ENCODE data around the gene MAPK6. TPM values are rescaled to one million over a fixed set of nuclear protein-coding genes. Genes with fewer than 3 reads are reported as not detected.
"Not testable (repeated sequence)": the region's sequence is repeated elsewhere in the genome, so short reads cannot be mapped to it uniquely, and the experiment has no call there.

Gene MAPK6
- polyA plus RNA-seq, 1 experiment: 74.3 TPM

DNA sequence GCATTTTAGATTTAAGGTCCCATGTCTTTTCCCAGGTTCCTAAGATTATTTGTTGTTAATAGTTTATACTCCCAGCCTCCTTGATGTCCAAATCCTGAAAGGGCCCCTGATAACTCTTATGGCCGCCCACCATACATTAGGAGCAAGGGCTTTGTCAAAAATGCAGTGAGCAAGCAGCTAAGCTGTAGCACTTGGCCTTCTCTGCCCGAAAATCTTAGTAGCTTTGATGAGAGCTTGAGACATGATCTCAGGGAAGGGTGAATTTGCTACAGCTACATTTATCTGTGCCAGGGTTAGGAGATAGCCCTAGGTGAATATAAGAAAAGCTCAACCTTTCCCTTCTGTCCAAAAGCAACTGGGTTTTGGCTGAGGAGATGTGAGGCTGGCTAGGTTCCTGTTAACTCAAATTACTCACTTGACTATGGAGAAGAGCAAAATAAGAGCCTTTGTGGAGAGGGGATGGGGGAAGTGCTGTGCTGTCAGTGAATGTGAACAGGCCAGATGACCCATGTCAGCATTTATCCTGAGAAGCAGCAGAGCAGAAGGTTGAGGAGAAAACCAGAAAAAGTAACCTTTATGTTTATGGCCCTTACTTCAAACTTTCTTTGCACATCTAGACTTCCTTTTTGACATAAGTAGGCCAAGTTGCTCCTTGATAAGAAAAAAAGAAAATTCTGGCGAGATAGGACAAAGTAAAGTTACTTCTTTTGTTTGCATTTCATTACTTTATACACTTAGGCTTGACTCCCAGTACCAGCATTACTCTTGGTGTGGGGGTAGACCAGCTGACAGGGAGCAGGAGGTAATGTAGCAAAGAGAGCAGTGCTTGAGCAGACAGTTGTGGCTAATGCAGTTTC is 21.1 kb downstream of the MAPK6 start:
- DNase-seq (ENCODE audit: low read depth, low spot score): no peak
- TF ChIP-seq, protein P1, sequence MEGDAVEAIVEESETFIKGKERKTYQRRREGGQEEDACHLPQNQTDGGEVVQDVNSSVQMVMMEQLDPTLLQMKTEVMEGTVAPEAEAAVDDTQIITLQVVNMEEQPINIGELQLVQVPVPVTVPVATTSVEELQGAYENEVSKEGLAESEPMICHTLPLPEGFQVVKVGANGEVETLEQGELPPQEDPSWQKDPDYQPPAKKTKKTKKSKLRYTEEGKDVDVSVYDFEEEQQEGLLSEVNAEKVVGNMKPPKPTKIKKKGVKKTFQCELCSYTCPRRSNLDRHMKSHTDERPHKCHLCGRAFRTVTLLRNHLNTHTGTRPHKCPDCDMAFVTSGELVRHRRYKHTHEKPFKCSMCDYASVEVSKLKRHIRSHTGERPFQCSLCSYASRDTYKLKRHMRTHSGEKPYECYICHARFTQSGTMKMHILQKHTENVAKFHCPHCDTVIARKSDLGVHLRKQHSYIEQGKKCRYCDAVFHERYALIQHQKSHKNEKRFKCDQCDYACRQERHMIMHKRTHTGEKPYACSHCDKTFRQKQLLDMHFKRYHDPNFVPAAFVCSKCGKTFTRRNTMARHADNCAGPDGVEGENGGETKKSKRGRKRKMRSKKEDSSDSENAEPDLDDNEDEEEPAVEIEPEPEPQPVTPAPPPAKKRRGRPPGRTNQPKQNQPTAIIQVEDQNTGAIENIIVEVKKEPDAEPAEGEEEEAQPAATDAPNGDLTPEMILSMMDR (IDR thresholded peaks at IDR 0.05; ENCODE audit: low read depth, low read length): no peak
- CTCF ChIA-PET: interaction anchor here (1.1 to 3.0 kb wide), 2 partner anchors 11 to 39 kb away, joined by 5 to 7 read pairs; no protein-coding TSS in a partner anchor
- H3K27me3 ChIP-seq (ENCODE audit: control insufficient read depth, insufficient read depth, low read length): no peaks in the 10 kb centered on the region
- no peak overlapping the region for H3K4me3 ChIP-seq (ENCODE audit: low read depth, low read length)
- POLR2A ChIA-PET: no interaction called here
- peak overlapping the region; percentile 25 for H3K27ac ChIP-seq (ENCODE audit: low read depth, low read length)
- no peaks in the 10 kb centered on the region for H3K9me3 ChIP-seq (ENCODE audit: control insufficient read depth, insufficient read depth, low read length)

DNA sequence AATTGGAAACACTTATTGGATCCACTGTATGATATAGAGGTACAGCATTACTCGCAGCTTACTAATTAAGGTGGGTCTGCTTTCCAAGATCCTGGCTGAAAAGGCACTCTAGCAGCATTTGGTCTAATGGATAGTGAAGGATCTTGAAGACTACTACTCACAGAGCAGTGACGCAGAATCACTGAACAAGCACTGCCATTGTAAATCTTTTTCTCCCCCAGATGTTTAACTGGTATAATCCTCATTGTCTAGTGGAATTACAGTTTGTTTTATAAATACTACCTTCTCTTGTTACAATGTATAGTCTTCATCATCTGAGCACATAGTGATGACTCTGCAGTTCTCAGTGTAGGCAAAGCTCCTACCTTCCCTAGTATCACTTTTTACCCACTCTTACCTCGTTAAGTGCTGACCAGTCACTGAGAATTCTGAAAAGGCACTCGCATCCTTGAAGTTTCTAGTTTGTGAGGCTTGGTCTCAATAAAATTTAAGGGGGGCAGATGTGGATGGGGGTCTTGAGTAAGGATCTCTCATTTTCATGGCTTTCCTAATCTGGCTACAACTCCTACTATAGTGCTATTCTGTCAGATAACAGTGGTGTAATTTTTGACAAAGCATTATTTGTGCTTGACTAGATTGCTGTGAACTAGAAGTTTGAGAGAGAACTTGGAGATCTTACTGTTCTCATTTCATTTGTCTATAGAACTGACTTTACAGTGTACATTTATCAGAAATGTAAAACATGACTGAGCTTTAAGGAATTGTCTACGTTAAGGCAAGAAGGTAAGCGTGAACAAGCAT is 23.2 kb downstream of the MAPK6 start:
- Histone ChIP-seq H3K4me3 (ENCODE audit: low read depth, low read length) (no peak overlapping the region), H3K27me3 (ENCODE audit: control insufficient read depth, insufficient read depth, low read length) (no peaks in the 10 kb centered on the region), H3K9me3 (ENCODE audit: control insufficient read depth, insufficient read depth, low read length) (no peaks in the 10 kb centered on the region), H3K27ac (ENCODE audit: low read depth, low read length) (no peak overlapping the region)
- TF ChIP-seq, protein P1 (IDR thresholded peaks at IDR 0.05; ENCODE audit: low read depth, low read length): no peak
- CTCF ChIA-PET: interaction anchor here (0.7 to 3.0 kb wide), 2 partner anchors 35 to 36 kb away, joined by 6 to 7 read pairs; no protein-coding TSS in a partner anchor
- POLR2A ChIA-PET: no interaction called here
- no peak for DNase-seq (ENCODE audit: low read depth, low spot score)

- H3K27ac ChIP-seq (ENCODE audit: low read depth, low read length); H3K9me3 ChIP-seq (ENCODE audit: control insufficient read depth, insufficient read depth, low read length); POLR2A ChIA-PET; H3K27me3 ChIP-seq (ENCODE audit: control insufficient read depth, insufficient read depth, low read length); CTCF ChIA-PET; H3K4me3 ChIP-seq (ENCODE audit: low read depth, low read length); DNase-seq (ENCODE audit: low read depth, low spot score): not testable (repeated sequence)
Observed at GRCh38 chr15:52045795-52046298, 26.8 kb downstream of the MAPK6 start.

DNA sequence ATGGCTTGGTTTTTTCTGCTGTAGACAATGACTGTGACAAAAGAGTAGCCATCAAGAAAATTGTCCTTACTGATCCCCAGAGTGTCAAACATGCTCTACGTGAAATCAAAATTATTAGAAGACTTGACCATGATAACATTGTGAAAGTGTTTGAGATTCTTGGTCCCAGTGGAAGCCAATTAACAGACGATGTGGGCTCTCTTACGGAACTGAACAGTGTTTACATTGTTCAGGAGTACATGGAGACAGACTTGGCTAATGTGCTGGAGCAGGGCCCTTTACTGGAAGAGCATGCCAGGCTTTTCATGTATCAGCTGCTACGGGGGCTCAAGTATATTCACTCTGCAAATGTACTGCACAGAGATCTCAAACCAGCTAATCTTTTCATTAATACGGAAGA is 27.5 kb downstream of the MAPK6 start:
- CTCF ChIA-PET: not testable (repeated sequence)

DNA sequence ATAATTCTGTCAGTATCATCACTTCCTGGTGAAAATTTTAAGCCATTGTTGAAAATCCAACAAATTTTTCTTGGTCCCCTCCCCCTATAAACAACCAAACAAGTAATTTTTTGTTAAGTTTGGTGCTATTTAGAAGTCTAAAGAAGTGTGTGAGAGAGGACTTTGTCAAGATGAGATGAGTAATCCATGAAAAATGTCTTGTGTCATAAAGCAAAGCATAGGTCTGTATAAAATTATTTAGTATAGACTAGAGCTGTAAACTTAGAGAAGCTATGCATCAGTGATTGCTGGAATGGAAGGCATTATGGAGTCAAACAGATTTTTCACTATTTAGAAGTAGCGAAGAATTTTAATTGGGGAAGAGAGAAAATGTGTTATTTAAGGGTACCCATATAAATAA is 31.4 kb downstream of the MAPK6 start:
- H3K4me3 ChIP-seq (ENCODE audit: low read depth, low read length): no peak overlapping the region
- H3K9me3 ChIP-seq (ENCODE audit: control insufficient read depth, insufficient read depth, low read length): no peaks in the 10 kb centered on the region
- no peak overlapping the region for H3K27ac ChIP-seq (ENCODE audit: low read depth, low read length)
- no peaks in the 10 kb centered on the region for H3K27me3 ChIP-seq (ENCODE audit: control insufficient read depth, insufficient read depth, low read length)
- peak; percentile 15 for DNase-seq (ENCODE audit: low read depth, low spot score)
- TF ChIP-seq, protein P1 (IDR thresholded peaks at IDR 0.05; ENCODE audit: low read depth, low read length): no peak
- CTCF ChIA-PET: no interaction called here
- POLR2A ChIA-PET: interaction anchor here (0.5 to 1.0 kb wide), 2 partner anchors 29 to 1404 kb away, joined by 3 read pairs; no protein-coding TSS in a partner anchor

More for the DNA sequence above, 27.5 kb downstream of the MAPK6 start:
- H3K4me3 ChIP-seq (ENCODE audit: low read depth, low read length); H3K9me3 ChIP-seq (ENCODE audit: control insufficient read depth, insufficient read depth, low read length); H3K27ac ChIP-seq (ENCODE audit: low read depth, low read length); DNase-seq (ENCODE audit: low read depth, low spot score); POLR2A ChIA-PET; H3K27me3 ChIP-seq (ENCODE audit: control insufficient read depth, insufficient read depth, low read length): not testable (repeated sequence)

All from AG04450 (cell line).